Naive thymus-derived CD4-positive, alpha-beta T cell (primary cell): ENCODE data around the gene TSPO2. TPM values are rescaled to one million over a fixed set of nuclear protein-coding genes. Genes with fewer than 3 reads are reported as not detected.

ENCODE experiments used
- ATAC-seq: fragments of 150-1000 bp; cut with Tn5 transposase; 2 replicates; pipeline ENCODE4 v1.10.0; 2021; ENCODE audit warnings: mild to moderate bottlenecking, moderate library complexity
- CTCF ChIA-PET: fragments of 350-600 bp; sonication (Branson Sonifier 250); formaldehyde crosslinking; loops from one replicate; lab custom pipeline; 2021; ENCODE audit warnings: antibody characterized with exemption; lab: Charles Lee
- POLR2A ChIA-PET: fragments of 350-600 bp; sonication (Branson Sonifier 250); formaldehyde crosslinking; loops from one replicate; lab custom pipeline; 2021; ENCODE audit warnings: antibody characterized with exemption, inconsistent platforms; lab: Charles Lee
- DNase-seq, 9 donors: peaks; one replicate each; pipeline versions ENCODE4 v3.0.0 to v3.0.0-alpha.2; 2020 to 2022; ENCODE audit warnings: mixed read lengths in 1 of 9
- H3K27ac ChIP-seq: one replicate; pipeline ENCODE4 v1.7.0; 2013; ENCODE audit warnings: mild to moderate bottlenecking, low read depth, low read length, moderate library complexity
- H3K27me3 ChIP-seq, 2 donors: one replicate each; pipeline ENCODE4 v1.7.0; 2013; ENCODE audit warnings: low read length in 2 of 2, mild to moderate bottlenecking in 2 of 2, moderate library complexity in 2 of 2; ENCODE audit not compliant: control insufficient read depth in 2 of 2, insufficient read depth in 2 of 2
- H3K36me3 ChIP-seq, 3 experiments: 1 replicate in 2 of 3; 2 replicates in 1 of 3; pipeline ENCODE4 v1.7.0; 2013; ENCODE audit warnings: low read length in 3 of 3, mild to moderate bottlenecking in 3 of 3, moderate library complexity in 1 of 3; ENCODE audit not compliant: insufficient read depth in 3 of 3, control insufficient read depth in 2 of 3
- H3K4me1 ChIP-seq, 2 donors: one replicate each; pipeline ENCODE4 v1.7.0; 2013; ENCODE audit warnings: low read length in 2 of 2, mild to moderate bottlenecking in 2 of 2, moderate library complexity in 1 of 2; ENCODE audit not compliant: control insufficient read depth in 2 of 2, insufficient read depth in 2 of 2
- H3K4me3 ChIP-seq: 2 replicates; pipeline ENCODE4 v1.7.0; 2013; ENCODE audit warnings: mild to moderate bottlenecking, low read length
- H3K9me3 ChIP-seq, 3 experiments: 1 replicate in 2 of 3; 2 replicates in 1 of 3; pipeline ENCODE4 v1.7.0; 2013; ENCODE audit warnings: low read length in 3 of 3; ENCODE audit not compliant: control insufficient read depth in 2 of 3
- H3K27ac Mint-ChIP-seq, 9 donors: one replicate each; pipeline ENCODE4 v1.8.0; 2020 to 2022; ENCODE audit warnings: mixed read lengths in 9 of 9, mild to moderate bottlenecking in 8 of 9, moderate library complexity in 5 of 9, inconsistent platforms in 2 of 9
- H3K27me3 Mint-ChIP-seq, 5 donors: one replicate each; pipeline ENCODE4 v1.8.0; 2021 to 2022; ENCODE audit warnings: mixed read lengths in 5 of 5, mild to moderate bottlenecking in 1 of 5
- H3K36me3 Mint-ChIP-seq, 5 donors: one replicate each; pipeline ENCODE4 v1.8.0; 2020 to 2022; ENCODE audit warnings: mixed read lengths in 5 of 5, mild to moderate bottlenecking in 3 of 5, inconsistent platforms in 1 of 5
- H3K4me1 Mint-ChIP-seq, 7 donors: one replicate each; pipeline ENCODE4 v1.8.0; 2020 to 2022; ENCODE audit warnings: mixed read lengths in 7 of 7, mild to moderate bottlenecking in 3 of 7, inconsistent platforms in 1 of 7
- H3K4me3 Mint-ChIP-seq, 10 donors: one replicate each; pipeline ENCODE4 v1.8.0; 2020 to 2022; ENCODE audit warnings: mild to moderate bottlenecking in 10 of 10, mixed read lengths in 10 of 10, moderate library complexity in 6 of 10, inconsistent platforms in 2 of 10
- H3K9me3 Mint-ChIP-seq, 11 donors: one replicate each; pipeline ENCODE4 v1.8.0; 2020 to 2022; ENCODE audit warnings: mixed read lengths in 11 of 11, mild to moderate bottlenecking in 4 of 11, inconsistent platforms in 1 of 11, moderate library complexity in 1 of 11
- intact Hi-C, 2 donors: fragments of 100-400 bp; cut with micrococcal nuclease; formaldehyde crosslinking; loops; one replicate each; pipeline ENCODE4 v1.15.1; 2023
- polyA plus RNA-seq, 2 donors: library from polyadenylated mRNA; unstranded; fragments of 300-500 nt; fragmentation: Illumina TruSeq; gene quantifications; one replicate each; pipeline ENCODE4 v1.2.3, GENCODE V29; 2021
- total RNA-seq, 6 experiments: library from RNA in 5 of 6; stranded (reverse) in 5 of 6; gene quantifications; 1 replicate in 5 of 6; 2 replicates in 1 of 6; pipeline ENCODE4 v1.2.3 and lab custom pipeline; 2021 to 2026

Gene TSPO2
- total and polyA plus RNA-seq, 7 experiments from 2014 or later = not detected

- Mint-ChIP-seq H3K4me3 (no peak within 1 kb of the TSS), H3K27ac (peak within 1 kb of the TSS in 2 of 9 donors; percentile 2 to 36), H3K36me3 (peaks cover 0 to 8% (median 0%) of the 10 kb centered on the region in 5 donors), H3K9me3 (no peaks in the 10 kb centered on the region), H3K27me3 (no peaks in the 10 kb centered on the region), H3K4me1 (peaks cover 0 to 20% (median 0%) of the 10 kb centered on the region in 7 donors)
- Histone ChIP-seq H3K9me3 (no peaks in the 10 kb centered on the region), H3K4me1 (no peaks in the 10 kb centered on the region), H3K36me3 (peaks cover 0 to 7% (median 0%) of the 10 kb centered on the region in 3 experiments), H3K4me3 (no peak within 1 kb of the TSS), H3K27me3 (no peaks in the 10 kb centered on the region), H3K27ac (no peak within 1 kb of the TSS)
- POLR2A ChIA-PET = no interaction called here
- CTCF ChIA-PET = interaction anchor here (0.6 to 3.9 kb wide), 8 partner anchors 10 to 1020 kb away, joined by 3 to 29 read pairs (median 5); no protein-coding TSS in a partner anchor
- ATAC-seq (peak; percentile 77), DNase-seq (peak; percentile 11 to 57 (median 50))
- intact Hi-C loops = loop anchor here (1.0 to 10.0 kb wide), 4 partner anchors 11 to 1691 kb away; no protein-coding TSS in a partner anchor
Observed at GRCh38 chr6:41039060-41039998, 2.9 kb upstream of the TSPO2 start, which contains the start of gene UNC5CL. TSS of gene UNC5CL (minus strand) at chr6:41039221. CDS start at chr6:41035074, 4,147 bp downstream.

GRCh38 chr6:41040101-41040939 is 1.9 kb upstream of the TSPO2 start:
- Histone ChIP-seq H3K27me3 (no peaks in the 10 kb centered on the region), H3K36me3 (peaks cover 0 to 7% (median 0%) of the 10 kb centered on the region in 3 experiments), H3K9me3 (no peaks in the 10 kb centered on the region), H3K27ac (no peak overlapping the region), H3K4me1 (no peaks in the 10 kb centered on the region), H3K4me3 (no peak overlapping the region)
- no peaks in the 10 kb centered on the region for H3K27me3 Mint-ChIP-seq
- H3K9me3 Mint-ChIP-seq = no peaks in the 10 kb centered on the region
- H3K4me3 Mint-ChIP-seq = peak overlapping the region in 1 of 10 donors; percentile 18
- DNase-seq (peak in 1 of 9 donors; percentile 28), ATAC-seq (no peak)
- CTCF ChIA-PET = interaction anchor here (0.6 to 3.9 kb wide), 6 partner anchors 12 to 142 kb away, joined by 3 to 29 read pairs (median 5); no protein-coding TSS in a partner anchor
- intact Hi-C loops = no loop called here
- POLR2A ChIA-PET = no interaction called here
- peak overlapping the region in 2 of 9 donors; percentile 36 to 67 for H3K27ac Mint-ChIP-seq
- peaks cover 0 to 8% (median 0%) of the 10 kb centered on the region in 5 donors for H3K36me3 Mint-ChIP-seq
- peaks cover 0 to 20% (median 0%) of the 10 kb centered on the region in 7 donors for H3K4me1 Mint-ChIP-seq

GRCh38 chr6:41040940-41041536 is 1.2 kb upstream of the TSPO2 start:
- ChIA-PET CTCF (interaction anchor here (0.6 to 3.9 kb wide), 4 partner anchors 13 to 27 kb away, joined by 3 to 29 read pairs (median 6); no protein-coding TSS in a partner anchor), POLR2A (no interaction called here)
- Histone ChIP-seq H3K4me3 (no peak overlapping the region), H3K27ac (no peak overlapping the region), H3K27me3 (no peaks in the 10 kb centered on the region), H3K36me3 (peaks cover 0 to 7% (median 0%) of the 10 kb centered on the region in 3 experiments), H3K9me3 (no peaks in the 10 kb centered on the region), H3K4me1 (no peaks in the 10 kb centered on the region)
- peaks cover 0 to 20% (median 0%) of the 10 kb centered on the region in 7 donors for H3K4me1 Mint-ChIP-seq
- DNase-seq = no peak
- H3K36me3 Mint-ChIP-seq = peaks cover 0 to 8% (median 0%) of the 10 kb centered on the region in 5 donors
- no peak overlapping the region for H3K27ac Mint-ChIP-seq
- no peak overlapping the region for H3K4me3 Mint-ChIP-seq
- ATAC-seq = no peak
- intact Hi-C loops = no loop called here
- H3K9me3 Mint-ChIP-seq = no peaks in the 10 kb centered on the region
- no peaks in the 10 kb centered on the region for H3K27me3 Mint-ChIP-seq

- no peak overlapping the region for H3K4me3 ChIP-seq
- no peak for ATAC-seq
- H3K27me3 ChIP-seq = no peaks in the 10 kb centered on the region
- intact Hi-C loops = no loop called here
- Mint-ChIP-seq H3K4me1 (peaks cover 0 to 22% (median 0%) of the 10 kb centered on the region in 7 donors), H3K27me3 (no peaks in the 10 kb centered on the region), H3K9me3 (no peaks in the 10 kb centered on the region), H3K27ac (peak overlapping the region in 1 of 9 donors; percentile 16), H3K36me3 (peaks cover 0 to 15% (median 4%) of the 10 kb centered on the region in 5 donors), H3K4me3 (no peak overlapping the region)
- peaks cover 0 to 7% (median under 1%) of the 10 kb centered on the region in 3 experiments for H3K36me3 ChIP-seq
- CTCF ChIA-PET = interaction anchor here (1.2 kb wide), 1 partner anchor 23 kb away, joined by 4 read pairs; no protein-coding TSS in a partner anchor
- no peak overlapping the region for H3K27ac ChIP-seq
- no peaks in the 10 kb centered on the region for H3K4me1 ChIP-seq
- no peak for DNase-seq
- POLR2A ChIA-PET = no interaction called here
- no peaks in the 10 kb centered on the region for H3K9me3 ChIP-seq
Observed at GRCh38 chr6:41043151-41043550, 884 bp downstream of the TSPO2 start.

- Histone ChIP-seq H3K36me3 (peaks cover 0 to 7% (median 3%) of the 10 kb centered on the region in 3 experiments), H3K27me3 (no peaks in the 10 kb centered on the region), H3K27ac (no peak overlapping the region), H3K4me3 (no peak overlapping the region), H3K4me1 (no peaks in the 10 kb centered on the region), H3K9me3 (no peaks in the 10 kb centered on the region)
- DNase-seq = no peak
- Mint-ChIP-seq H3K9me3 (peaks cover 0 to 2% (median 0%) of the 10 kb centered on the region in 11 donors), H3K4me3 (no peak overlapping the region), H3K4me1 (peaks cover 0 to 8% (median 0%) of the 10 kb centered on the region in 7 donors), H3K36me3 (peaks cover 0 to 20% (median 7%) of the 10 kb centered on the region in 5 donors), H3K27ac (no peak overlapping the region), H3K27me3 (no peaks in the 10 kb centered on the region)
- ChIA-PET CTCF (interaction anchor here (1.3 kb wide), 1 partner anchor 9 kb away, joined by 3 read pairs; no protein-coding TSS in a partner anchor), POLR2A (interaction anchor here (1.5 kb wide), 1 partner anchor 10 kb away, joined by 3 read pairs; no protein-coding TSS in a partner anchor)
- intact Hi-C loops = no loop called here
- no peak for ATAC-seq
Observed at GRCh38 chr6:41045664-41046063, 3.4 kb downstream of the TSPO2 start.
